Neural cell (in vitro differentiated cells): Measurements from ENCODE around the gene NIP7. TPM values are rescaled to one million over a fixed set of nuclear protein-coding genes. Genes with fewer than 3 reads are reported as not detected.

Source experiments
- H2AFZ ChIP-seq: fragments of 200-600, 300-800 bp; sonication (generic), shearing (Covaris generic); 2 replicates; pipeline ENCODE4 v1.6.0; 2014; ENCODE audit warnings: low read depth, mild to moderate bottlenecking, antibody characterized with exemption, low read length, moderate library complexity
- H3F3A ChIP-seq: fragments of 200-600 bp; shearing (Covaris generic); 2 replicates; pipeline ENCODE4 v1.6.1; 2016; ENCODE audit warnings: mild to moderate bottlenecking, moderate library complexity, mixed read lengths, antibody characterized with exemption, low read length; ENCODE audit not compliant: insufficient read depth, poor library complexity, severe bottlenecking
- H3K27ac ChIP-seq: fragments of 200-600, 300-800 bp; sonication (generic), shearing (Covaris generic); 2 replicates; pipeline ENCODE4 v1.5.1; 2014; ENCODE audit warnings: mild to moderate bottlenecking, low read length, moderate library complexity
- H3K27me3 ChIP-seq: fragments of 300-800, 200-600 bp; sonication (generic), shearing (Covaris generic); 2 replicates; pipeline ENCODE4 v1.6.0; 2014; ENCODE audit warnings: mild to moderate bottlenecking, low read depth, low read length, moderate library complexity; ENCODE audit not compliant: insufficient read depth
- H3K36me3 ChIP-seq: fragments of 300-800, 200-600 bp; sonication (generic), shearing (Covaris generic); 2 replicates; pipeline ENCODE4 v1.5.1; 2014; ENCODE audit warnings: mild to moderate bottlenecking, antibody characterized with exemption, low read length, moderate library complexity; ENCODE audit not compliant: insufficient read depth
- H3K4me2 ChIP-seq: fragments of 300-800, 200-600 bp; sonication (generic), shearing (Covaris generic); 2 replicates; pipeline ENCODE4 v1.6.0; 2014; ENCODE audit warnings: mild to moderate bottlenecking, low read length
- H3K4me3 ChIP-seq: fragments of 300-800, 200-600 bp; sonication (generic), shearing (Covaris generic); 2 replicates; pipeline ENCODE4 v1.5.1; 2014; ENCODE audit warnings: mild to moderate bottlenecking, low read length, moderate library complexity
- H3K79me2 ChIP-seq: fragments of 200-600 bp; shearing (Covaris generic); replicated peaks from 2 replicates; pipeline ENCODE4 v1.6.0; 2014; ENCODE audit warnings: mild to moderate bottlenecking, low read length, moderate library complexity; ENCODE audit not compliant: insufficient read depth
- H3K9ac ChIP-seq: fragments of 300-800, 200-600 bp; sonication (generic), shearing (Covaris generic); 2 replicates; pipeline ENCODE4 v1.6.1; 2016; ENCODE audit warnings: mild to moderate bottlenecking, low read length, mixed read lengths
- H3K9me2 ChIP-seq: fragments of 200-600 bp; shearing (Covaris generic); 2 replicates; pipeline ENCODE4 v1.6.1; 2016; ENCODE audit warnings: mild to moderate bottlenecking, low read length, mixed read lengths; ENCODE audit not compliant: insufficient read depth
- H3K9me3 ChIP-seq: fragments of 200-600, 300-800 bp; sonication (generic), shearing (Covaris generic); 2 replicates; pipeline ENCODE4 v1.6.1; 2016; ENCODE audit warnings: mild to moderate bottlenecking, mixed run types, low read length, moderate library complexity, mixed read lengths
- H4K20me1 ChIP-seq: fragments of 200-600 bp; shearing (Covaris generic); 2 replicates; pipeline ENCODE4 v1.6.1; 2016; ENCODE audit warnings: mild to moderate bottlenecking, mixed run types; ENCODE audit not compliant: insufficient read depth
- EP300 ChIP-seq: fragments of 450-650 bp; conservative IDR thresholded peaks from 2 replicates; pipeline ENCODE4 v1.6.1; 2014; ENCODE audit warnings: antibody characterized with exemption, mild to moderate bottlenecking, moderate library complexity; ENCODE audit not compliant: poor library complexity, severe bottlenecking
- EZH2 ChIP-seq: fragments of 200-600, 300-800 bp; shearing (Covaris generic), sonication (generic); IDR thresholded peaks from 2 replicates; pipeline ENCODE4 v1.6.1; 2014; ENCODE audit warnings: antibody characterized with exemption, low read length, borderline replicate concordance, mild to moderate bottlenecking; ENCODE audit not compliant: insufficient read depth, poor library complexity, severe bottlenecking
- MXI1 ChIP-seq: fragments of 450-650 bp; conservative IDR thresholded peaks from 2 replicates; pipeline ENCODE4 v1.6.1; 2014; ENCODE audit warnings: antibody characterized with exemption, mild to moderate bottlenecking; ENCODE audit not compliant: poor library complexity, severe bottlenecking
- POLR2AphosphoS5 ChIP-seq: IDR thresholded peaks from 2 replicates; pipeline ENCODE4 v1.6.1; 2012
- RAD21 ChIP-seq: fragments of 450-650 bp; conservative IDR thresholded peaks from 2 replicates; pipeline ENCODE4 v1.6.1; 2014; ENCODE audit warnings: antibody characterized with exemption, mild to moderate bottlenecking, moderate library complexity
- SMC3 ChIP-seq: fragments of 450-650 bp; conservative IDR thresholded peaks from 2 replicates; pipeline ENCODE4 v1.6.1; 2014; ENCODE audit warnings: antibody characterized with exemption, mild to moderate bottlenecking, moderate library complexity; ENCODE audit not compliant: poor library complexity
- TAF1 ChIP-seq: IDR thresholded peaks from 2 replicates; pipeline ENCODE4 v1.6.1; 2012; ENCODE audit warnings: low read depth
- polyA plus RNA-seq: library from polyadenylated mRNA; depleted of rRNA; stranded (reverse); fragments of >200 nt; gene quantifications from 2 replicates; pipeline ENCODE4 v1.2.3, GENCODE V29; 2014
- TF ChIP-seq, protein P1 (sequence below): fragments of 450-650 bp; IDR thresholded peaks from 2 replicates; pipeline ENCODE4 v1.5.1; 2014; ENCODE audit warnings: antibody characterized with exemption, mild to moderate bottlenecking, moderate library complexity; ENCODE audit not compliant: poor library complexity, severe bottlenecking
- TF ChIP-seq, protein P2 (sequence below): IDR thresholded peaks from 2 replicates; pipeline ENCODE4 v1.6.1; 2012; ENCODE audit warnings: borderline replicate concordance

NIP7 gene
- polyA plus RNA-seq, 1 donor from 2014 or later = 15.8 TPM

DNA sequence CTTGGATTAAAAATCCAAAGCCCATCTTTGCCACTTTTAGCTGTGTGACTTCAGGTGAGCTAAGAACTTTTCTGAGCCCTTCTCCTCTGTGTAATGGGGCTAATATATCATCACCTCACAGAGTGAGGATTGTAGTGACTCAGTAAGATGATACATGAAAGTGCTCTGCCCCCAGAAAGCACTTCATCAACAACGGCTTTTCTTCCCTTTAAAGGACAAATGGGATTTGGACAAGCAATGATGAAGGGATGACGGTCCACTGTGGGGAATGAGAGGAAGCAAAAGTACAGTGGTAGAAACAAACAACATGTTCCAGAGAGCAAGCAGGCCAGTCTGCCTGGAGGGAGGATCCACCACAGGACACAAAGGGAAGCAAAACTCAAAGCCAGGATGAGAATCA is 26.3 kb downstream of the NIP7 start:
- no peaks in the 10 kb centered on the region for H3K79me2 ChIP-seq
- no peak overlapping the region for H3K4me3 ChIP-seq
- no peaks in the 10 kb centered on the region for H4K20me1 ChIP-seq
- no peaks in the 10 kb centered on the region for H3K9me2 ChIP-seq
- H3F3A ChIP-seq = no peaks in the 10 kb centered on the region
- H3K9me3 ChIP-seq = no peaks in the 10 kb centered on the region
- H3K9ac ChIP-seq = no peak overlapping the region
- no peak for TF ChIP-seq EP300
- no peak for TF ChIP-seq EZH2
- no peak for TF ChIP-seq SMC3
- TF ChIP-seq TAF1 = no peak
- TF ChIP-seq, protein P1, sequence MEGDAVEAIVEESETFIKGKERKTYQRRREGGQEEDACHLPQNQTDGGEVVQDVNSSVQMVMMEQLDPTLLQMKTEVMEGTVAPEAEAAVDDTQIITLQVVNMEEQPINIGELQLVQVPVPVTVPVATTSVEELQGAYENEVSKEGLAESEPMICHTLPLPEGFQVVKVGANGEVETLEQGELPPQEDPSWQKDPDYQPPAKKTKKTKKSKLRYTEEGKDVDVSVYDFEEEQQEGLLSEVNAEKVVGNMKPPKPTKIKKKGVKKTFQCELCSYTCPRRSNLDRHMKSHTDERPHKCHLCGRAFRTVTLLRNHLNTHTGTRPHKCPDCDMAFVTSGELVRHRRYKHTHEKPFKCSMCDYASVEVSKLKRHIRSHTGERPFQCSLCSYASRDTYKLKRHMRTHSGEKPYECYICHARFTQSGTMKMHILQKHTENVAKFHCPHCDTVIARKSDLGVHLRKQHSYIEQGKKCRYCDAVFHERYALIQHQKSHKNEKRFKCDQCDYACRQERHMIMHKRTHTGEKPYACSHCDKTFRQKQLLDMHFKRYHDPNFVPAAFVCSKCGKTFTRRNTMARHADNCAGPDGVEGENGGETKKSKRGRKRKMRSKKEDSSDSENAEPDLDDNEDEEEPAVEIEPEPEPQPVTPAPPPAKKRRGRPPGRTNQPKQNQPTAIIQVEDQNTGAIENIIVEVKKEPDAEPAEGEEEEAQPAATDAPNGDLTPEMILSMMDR = no peak
- no peak for TF ChIP-seq MXI1
- no peak for TF ChIP-seq POLR2AphosphoS5
- no peak for TF ChIP-seq RAD21
- TF ChIP-seq, protein P2, sequence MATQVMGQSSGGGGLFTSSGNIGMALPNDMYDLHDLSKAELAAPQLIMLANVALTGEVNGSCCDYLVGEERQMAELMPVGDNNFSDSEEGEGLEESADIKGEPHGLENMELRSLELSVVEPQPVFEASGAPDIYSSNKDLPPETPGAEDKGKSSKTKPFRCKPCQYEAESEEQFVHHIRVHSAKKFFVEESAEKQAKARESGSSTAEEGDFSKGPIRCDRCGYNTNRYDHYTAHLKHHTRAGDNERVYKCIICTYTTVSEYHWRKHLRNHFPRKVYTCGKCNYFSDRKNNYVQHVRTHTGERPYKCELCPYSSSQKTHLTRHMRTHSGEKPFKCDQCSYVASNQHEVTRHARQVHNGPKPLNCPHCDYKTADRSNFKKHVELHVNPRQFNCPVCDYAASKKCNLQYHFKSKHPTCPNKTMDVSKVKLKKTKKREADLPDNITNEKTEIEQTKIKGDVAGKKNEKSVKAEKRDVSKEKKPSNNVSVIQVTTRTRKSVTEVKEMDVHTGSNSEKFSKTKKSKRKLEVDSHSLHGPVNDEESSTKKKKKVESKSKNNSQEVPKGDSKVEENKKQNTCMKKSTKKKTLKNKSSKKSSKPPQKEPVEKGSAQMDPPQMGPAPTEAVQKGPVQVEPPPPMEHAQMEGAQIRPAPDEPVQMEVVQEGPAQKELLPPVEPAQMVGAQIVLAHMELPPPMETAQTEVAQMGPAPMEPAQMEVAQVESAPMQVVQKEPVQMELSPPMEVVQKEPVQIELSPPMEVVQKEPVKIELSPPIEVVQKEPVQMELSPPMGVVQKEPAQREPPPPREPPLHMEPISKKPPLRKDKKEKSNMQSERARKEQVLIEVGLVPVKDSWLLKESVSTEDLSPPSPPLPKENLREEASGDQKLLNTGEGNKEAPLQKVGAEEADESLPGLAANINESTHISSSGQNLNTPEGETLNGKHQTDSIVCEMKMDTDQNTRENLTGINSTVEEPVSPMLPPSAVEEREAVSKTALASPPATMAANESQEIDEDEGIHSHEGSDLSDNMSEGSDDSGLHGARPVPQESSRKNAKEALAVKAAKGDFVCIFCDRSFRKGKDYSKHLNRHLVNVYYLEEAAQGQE = no peak
- H3K4me2 ChIP-seq = no peak overlapping the region
- H3K27me3 ChIP-seq = no peaks in the 10 kb centered on the region
- no peak overlapping the region for H3K27ac ChIP-seq
- H2AFZ ChIP-seq = no peak overlapping the region
- H3K36me3 ChIP-seq = peaks cover 7% of the 10 kb centered on the region

DNA sequence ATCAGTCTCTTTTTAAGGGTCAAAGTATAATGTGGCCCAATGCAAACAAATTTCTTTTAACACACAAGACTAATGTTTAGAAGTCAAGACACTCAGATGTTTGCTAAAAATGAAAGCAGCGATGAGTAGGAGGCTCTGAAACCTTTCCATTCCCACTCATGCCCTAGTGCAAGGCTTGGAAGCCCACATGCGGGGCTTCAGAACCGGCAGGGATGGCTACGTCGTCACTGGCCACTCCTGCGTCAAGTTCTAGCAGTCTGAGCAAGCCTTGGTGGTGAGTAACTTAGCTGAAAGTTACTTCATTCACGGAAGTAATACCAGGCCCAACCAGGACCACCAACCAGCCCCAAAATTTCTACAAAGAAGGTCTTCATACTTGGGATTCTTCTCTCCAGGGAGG is 26.9 kb downstream of the NIP7 start:
- H3K27ac ChIP-seq = no peak overlapping the region
- H3K36me3 ChIP-seq = peaks cover 7% of the 10 kb centered on the region

More for the DNA sequence above, 26.9 kb downstream of the NIP7 start:
- Histone ChIP-seq H3K79me2 (no peaks in the 10 kb centered on the region), H3K9ac (no peak overlapping the region), H3F3A (no peaks in the 10 kb centered on the region), H3K9me3 (no peaks in the 10 kb centered on the region), H3K4me2 (no peak overlapping the region), H3K4me3 (no peak overlapping the region), H2AFZ (no peak overlapping the region), H3K27me3 (no peaks in the 10 kb centered on the region), H4K20me1 (no peaks in the 10 kb centered on the region), H3K9me2 (no peaks in the 10 kb centered on the region)
- no peak for TF ChIP-seq SMC3
- TF ChIP-seq EP300 = no peak
- TF ChIP-seq, protein P2 = no peak
- no peak for TF ChIP-seq TAF1
- no peak for TF ChIP-seq MXI1
- TF ChIP-seq, protein P1 = no peak
- no peak for TF ChIP-seq RAD21
- TF ChIP-seq POLR2AphosphoS5 = no peak
- TF ChIP-seq EZH2 = no peak
